NCI-H82 treated with DMSO at 0.1 percent for 48 hours (cell line): ENCODE data around the gene PPP2R2B.

ENCODE experiments used
- DNase-seq: peaks from one replicate; lab custom pipeline; 2025; ENCODE audit not compliant: unreplicated experiment; lab: John Stamatoyannopoulos, UW

PPP2R2B gene

DNA sequence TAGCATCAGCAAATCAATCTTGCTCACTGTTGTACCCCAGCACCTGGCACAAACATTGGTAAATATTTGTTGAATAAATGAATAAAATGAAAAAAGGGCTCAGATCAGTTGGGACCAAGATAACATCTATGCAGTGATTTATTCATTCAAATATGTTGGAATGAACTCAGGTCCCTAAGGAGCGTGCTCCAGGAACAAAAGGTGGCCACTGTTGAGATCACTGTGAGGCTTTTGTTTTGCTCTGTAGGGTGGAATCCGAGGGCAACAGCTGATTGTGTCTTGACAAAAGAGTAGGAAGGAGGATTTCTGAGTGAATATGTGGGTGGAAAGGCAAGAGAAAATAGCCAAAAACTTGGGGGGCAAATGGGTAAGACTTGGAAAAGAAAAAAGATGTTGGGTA is 89.7 kb downstream of the PPP2R2B start:
- DNase-seq, result no peak

DNA sequence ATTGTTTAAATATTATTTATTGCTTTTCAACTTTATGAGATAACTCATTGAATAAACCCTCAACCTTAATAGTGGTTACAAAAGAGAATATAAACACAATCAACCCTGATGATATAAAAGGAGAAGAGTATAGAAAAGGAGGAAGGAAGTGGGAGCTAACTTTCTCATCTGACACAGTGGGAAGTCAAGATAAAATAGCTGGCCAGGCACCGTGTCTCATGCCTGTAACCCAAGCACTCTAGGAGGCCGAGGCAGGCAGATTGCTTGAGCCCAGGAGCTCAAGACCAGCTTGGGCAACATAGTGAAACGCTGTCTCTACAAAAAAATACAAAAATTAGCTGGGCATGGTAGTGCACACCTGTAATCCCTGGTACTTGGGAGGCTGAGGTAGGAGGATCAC is 93.5 kb downstream of the PPP2R2B start:
- no peak for DNase-seq

DNA sequence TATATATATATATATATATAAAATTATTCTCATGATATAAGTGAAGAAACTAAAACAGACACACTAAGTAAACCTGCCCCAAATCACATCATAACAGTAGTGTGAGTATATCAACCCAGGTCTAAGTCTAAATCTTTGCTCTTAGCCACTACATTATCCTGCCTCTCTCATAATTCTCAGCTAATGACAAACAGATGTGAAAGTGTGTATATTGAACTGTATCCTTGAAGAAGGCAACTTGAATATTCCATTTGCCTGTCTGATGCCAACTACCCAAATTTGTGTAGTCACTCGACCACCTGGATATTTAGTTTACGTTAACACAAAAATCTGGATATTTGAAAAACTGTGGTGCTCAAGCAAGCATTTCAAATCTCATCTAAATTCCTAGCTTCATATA is 97.4 kb downstream of the PPP2R2B start:
- no peak for DNase-seq

DNA sequence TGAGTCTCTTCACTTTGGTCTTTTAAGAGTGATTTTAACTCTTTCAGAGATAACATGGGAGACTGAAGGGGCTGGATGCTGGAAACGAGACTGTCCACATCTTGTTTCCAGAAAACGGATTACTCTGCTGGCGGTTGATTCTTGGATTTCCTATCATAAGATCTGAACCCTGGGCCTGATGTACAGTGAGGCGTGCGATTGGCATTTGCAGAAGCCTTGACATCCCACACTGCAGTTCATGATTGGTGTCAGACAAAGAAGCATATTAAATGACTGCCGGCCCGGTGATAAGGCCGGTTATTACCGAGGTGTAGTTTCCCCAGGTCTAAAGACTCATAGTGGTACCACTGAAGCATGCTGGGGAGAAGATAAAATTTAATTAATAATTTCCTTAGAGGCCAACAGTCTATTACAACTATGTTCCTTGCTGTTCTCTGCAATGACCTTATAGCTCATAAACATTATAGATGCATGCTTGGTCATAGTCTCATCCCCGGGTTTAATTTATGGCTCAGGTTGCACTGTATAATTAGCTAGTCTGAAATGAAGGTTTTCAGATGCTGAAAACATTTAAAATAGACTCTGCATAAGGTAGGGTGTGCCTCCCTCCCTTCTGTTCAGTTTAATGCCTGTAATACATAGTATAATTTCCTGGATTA is 99.2 kb downstream of the PPP2R2B start:
- DNase-seq, result no peak

DNA sequence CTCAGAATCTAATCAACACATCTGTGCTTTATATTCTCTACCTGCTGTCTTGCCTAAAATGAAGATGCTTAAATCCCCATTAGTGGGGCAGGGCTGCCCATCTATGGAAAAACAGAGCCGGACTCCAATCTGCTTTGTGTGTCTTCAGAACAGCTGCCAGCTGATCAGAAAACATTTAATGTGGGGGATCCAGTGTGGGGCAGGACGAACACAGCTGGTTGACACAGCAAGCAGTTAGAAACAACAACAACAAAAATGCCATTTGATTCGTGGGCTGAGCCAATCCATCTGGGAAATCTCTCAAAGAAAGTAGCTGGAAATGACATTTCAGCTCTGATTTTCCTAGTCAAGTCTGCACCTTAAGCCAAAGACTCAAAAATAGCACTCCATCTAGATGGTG is 99.8 kb downstream of the PPP2R2B start:
- no peak for DNase-seq

DNA sequence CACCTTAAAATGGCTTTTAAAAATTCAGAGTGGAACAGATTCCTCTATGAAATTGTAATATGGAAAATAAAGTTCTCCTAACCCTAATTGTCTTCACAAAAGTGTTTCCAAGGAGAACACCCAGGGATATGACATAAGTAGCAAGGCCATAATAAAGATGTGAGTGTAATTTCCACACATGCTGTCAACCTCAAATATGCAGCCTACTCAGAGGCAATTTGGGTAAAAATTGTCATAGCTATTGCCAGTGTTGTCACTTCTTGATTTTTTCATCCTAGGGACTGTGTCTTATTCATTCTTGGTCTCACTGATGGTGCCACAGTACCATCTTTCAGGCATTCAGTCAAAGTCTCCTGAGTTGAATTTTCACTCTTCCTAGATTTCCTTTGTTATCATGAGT is 100.3 kb downstream of the PPP2R2B start:
- DNase-seq, result no peak

DNA sequence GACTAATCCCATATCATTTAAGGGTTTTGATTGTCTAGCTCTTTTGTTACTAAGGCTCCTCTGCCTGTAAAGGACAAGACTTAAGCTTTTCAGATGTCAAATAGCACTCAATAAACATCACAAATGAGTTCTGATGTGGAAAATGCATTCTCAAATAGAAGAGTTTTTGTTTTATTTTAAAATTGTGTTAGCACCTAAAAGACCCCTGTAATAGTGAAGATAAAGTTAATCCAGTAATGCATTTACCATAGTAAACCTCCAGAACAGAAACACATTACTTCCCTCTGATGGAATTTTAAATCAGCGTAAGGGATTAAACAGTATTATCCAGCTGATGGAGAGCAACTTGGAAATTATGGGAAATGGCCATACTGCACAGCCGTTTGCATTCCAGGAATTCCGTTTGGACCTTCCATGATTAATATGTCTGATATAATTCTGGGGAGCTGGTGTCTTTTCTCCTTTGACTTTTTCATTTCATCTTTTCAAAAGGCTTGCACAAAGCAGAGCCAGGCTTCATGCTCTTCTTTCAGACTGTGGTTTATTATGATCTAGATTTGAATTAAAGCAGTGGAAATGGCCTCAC is 105.6 kb downstream of the PPP2R2B start:
- DNase-seq, result peak; percentile 43

DNA sequence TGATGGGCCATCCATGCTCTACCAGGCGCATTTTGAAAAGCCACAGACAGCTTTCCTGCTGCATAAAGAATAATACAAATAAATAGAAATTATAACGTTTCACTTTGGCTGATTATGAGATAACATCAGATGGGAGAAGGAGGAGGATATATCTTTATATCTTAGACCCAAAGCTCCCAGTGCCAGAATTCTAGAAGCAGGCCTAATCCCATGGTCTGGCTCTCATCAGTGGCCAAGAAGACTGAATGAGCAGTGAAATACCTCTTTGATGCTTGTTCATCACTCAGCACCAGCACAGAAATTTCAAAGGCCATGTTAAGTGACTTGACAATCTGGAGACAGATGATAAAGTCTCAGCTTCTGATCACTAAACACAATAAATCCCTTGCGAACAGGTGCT is 107.6 kb downstream of the PPP2R2B start:
- DNase-seq, result no peak

DNA sequence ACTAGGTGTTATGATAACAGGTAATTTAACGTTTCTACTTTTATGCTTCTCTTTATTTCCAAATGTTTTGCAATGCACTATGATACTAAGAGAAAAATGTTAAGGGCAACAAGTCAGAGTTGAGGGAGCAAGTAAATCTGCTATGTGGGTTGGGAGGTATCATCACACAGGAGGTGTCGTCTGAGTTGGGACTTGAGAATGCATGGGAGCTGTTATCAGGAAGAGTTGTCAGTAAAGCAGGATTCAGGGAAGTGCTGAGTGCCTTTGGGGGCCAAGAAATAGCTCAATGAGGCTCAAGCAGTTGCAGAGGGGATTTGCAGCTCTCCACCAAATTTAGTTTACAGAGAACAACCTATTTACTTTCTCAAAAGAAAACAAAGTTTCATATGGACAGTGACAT is 108.0 kb downstream of the PPP2R2B start:
- DNase-seq, result no peak

DNA sequence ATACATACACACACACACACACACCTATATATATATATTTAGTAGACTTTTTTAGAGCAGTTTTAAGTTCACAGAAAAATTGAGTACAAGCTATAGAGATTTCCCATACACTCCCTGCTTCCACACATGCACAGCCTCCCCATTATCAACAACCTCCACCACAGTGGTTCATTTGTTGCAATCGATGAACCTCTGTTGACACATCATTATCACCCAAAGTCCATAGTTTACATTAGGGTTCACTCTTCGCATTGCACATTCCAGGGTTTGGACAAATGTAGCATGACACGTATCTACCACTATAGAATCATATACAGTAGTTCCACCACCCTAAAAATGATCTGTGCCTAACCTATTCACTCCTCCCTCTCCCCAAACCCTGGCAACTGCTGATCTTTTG is 111.0 kb downstream of the PPP2R2B start:
- DNase-seq, result no peak

DNA sequence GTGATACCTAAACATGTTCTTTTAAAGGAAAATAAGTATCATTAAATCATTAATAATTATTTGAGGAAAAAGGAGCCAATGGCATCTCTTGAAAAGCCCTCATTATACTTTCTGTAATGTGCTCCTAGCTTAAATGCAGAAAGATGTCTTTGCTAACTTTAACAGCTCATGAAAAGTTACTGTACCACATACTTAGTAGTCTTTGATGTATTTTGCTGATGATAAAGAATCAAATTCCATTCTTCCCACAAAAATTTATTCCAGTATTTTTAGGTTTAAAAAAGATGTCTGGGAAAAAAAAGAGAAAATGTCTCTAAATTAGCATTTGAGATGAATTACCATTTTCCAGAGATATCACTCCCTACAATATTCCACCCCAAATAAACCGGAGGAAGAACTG is 112.5 kb downstream of the PPP2R2B start:
- no peak for DNase-seq

DNA sequence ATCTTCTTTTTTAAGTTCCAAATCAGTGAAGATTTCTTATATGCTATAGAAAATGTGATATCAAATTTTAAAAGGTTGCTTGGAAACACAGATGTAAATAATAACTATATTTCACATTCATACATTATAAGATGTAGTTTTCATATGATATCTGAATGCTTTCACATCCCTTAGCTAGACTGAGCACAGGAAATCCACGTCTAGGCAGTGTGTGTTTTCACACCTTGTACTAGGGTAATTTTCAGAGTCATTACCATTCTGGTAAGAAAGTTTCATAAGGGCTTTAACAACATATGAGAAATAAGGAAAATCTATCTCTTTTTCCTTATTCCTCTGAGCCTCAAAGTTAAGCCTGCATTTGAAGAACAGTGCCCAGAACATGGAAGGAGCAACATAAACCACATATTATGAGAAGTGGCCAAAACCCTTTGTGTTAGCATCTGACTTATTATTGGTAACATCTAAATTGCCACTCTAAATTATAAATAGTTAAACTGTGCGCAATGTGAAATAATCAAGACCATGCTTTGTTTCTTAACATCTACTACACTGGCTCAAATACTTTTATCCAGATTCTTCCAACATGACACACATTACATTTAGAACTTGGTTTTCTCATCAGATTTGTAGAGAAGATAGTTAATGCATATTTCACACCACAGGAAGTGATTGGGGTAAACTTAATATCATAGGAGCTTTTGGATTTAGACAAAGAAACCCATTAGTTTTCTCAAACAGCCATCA is 113.3 kb downstream of the PPP2R2B start:
- DNase-seq, result no peak

DNA sequence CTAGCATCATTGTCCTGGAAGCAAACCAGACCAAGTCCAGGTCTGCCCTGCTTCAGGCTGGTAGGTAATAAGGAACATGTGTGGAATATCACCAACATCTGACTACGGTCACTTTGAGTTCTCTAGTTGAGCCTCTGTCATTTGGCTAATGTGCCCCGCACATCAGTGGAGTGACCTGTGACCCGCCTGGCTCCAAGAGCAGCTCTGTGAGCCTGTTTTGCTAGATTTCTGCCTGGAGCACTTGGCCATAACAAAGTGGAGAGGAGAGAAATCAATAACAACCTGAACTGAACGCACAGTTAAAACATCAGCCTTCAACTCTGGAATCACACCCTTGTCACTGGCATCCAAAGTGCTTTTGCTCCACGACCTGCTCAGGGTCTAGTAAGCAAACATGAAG is 115.7 kb downstream of the PPP2R2B start:
- no peak for DNase-seq

DNA sequence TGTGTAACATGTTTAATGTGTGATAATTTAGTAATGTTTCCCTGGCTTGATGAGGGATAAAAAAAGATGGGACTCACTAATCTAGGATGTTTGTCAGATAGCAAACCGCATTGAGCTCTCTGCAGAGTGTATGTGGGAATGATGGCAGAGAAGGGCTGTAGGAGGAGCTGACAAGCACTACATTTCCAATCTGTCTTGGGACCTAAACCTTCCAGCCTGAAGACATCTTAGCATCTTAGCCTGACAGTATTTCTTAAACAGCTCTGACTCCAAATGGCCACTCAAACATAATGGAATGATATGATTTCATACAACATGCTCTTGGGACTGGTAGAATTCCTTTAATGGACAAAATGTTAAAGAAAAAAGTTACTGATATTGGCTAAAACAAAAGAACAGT is 116.7 kb downstream of the PPP2R2B start:
- no peak for DNase-seq

DNA sequence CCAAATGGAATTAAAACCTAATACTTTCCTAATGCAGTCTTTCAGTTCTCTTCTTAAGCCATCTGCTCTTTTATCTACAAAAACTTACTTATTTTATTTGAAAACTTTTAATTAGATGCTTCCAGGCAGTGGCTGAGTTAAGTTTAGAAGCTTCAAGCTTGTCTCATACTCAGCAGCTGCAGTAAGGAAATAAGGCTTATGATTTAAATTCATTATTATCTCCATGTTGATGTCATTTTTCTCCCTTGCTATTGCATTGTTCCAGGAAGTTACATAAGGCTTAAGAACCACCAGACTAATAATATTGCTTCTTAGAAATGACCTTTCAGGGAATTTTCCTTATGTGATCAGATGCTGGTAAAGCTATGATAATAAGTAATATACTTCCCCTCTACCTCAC is 119.6 kb downstream of the PPP2R2B start:
- DNase-seq, result no peak

DNA sequence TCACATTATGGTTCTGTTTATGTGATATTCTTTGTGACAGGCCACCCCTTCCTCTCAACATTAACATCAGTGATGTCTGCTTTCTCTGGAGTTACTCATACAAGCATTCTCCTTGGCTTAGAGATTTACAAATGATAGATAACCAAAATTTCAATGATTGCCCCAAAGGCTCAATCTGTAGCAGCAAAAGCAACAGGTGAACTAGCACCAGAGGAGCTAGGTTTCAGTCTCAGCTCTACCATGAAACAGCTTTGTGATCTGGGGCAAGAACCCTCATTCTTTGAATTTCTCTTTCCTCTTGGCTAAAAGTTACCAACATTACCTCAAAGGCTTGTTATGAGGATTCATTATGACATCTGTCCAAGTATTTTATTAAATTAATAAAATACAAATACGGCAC is 120.5 kb downstream of the PPP2R2B start:
- DNase-seq, result no peak

DNA sequence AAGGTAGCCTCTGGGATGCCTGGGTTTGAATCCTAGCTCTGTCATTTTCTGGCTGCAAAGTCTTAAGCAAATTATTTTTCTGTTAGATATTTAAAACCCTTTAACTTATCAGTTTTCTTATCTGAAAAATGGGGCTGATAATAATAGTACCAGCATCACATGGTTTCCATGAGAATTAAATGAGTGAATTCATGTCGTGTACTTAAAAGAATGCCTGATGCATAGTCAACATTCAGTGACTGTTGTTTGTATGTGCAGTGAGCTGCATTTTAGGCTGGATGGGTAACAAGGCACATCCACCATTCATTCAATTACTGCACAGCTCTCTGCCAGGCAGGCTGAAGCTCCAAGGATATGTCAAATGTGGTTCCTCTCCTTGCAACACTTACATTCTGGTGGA is 122.0 kb downstream of the PPP2R2B start:
- no peak for DNase-seq

DNA sequence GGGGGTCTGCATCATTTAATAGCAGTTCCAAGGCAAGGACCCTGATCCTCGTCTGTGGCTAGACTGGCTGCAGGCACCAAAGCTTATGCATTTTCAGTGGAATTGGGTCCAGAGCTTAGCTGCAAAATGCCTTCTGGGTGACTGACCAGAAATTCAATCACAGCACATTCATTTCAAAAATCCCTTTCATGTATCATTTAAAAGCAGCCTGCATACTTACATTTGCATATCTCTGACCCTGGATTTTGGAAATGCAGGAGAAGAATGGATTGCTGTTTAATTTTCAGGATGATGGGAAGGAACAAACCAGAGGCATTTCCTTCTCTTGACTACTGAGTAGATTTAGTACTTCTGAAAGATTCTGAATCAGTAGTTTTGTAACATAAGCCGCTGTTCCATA is 122.8 kb downstream of the PPP2R2B start:
- no peak for DNase-seq

DNA sequence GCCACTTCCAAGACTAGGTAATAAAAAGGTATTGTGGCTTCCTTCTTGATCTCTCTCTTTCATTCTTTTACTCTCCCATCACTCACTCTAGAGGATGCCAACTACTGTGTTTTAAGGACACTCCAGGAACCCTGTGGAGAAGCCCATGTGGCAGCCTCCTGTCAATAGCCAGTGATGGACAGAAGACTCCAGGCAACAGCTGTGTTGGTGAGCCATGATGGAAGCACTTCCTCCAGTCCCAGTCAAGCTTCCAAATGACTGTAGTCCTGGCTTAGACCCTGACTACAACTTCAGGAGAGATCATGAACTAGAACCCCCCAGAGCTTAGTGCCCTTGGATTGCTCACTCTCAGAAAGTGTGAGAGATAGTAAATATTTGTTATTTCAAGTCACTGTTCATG is 123.9 kb downstream of the PPP2R2B start:
- no peak for DNase-seq

DNA sequence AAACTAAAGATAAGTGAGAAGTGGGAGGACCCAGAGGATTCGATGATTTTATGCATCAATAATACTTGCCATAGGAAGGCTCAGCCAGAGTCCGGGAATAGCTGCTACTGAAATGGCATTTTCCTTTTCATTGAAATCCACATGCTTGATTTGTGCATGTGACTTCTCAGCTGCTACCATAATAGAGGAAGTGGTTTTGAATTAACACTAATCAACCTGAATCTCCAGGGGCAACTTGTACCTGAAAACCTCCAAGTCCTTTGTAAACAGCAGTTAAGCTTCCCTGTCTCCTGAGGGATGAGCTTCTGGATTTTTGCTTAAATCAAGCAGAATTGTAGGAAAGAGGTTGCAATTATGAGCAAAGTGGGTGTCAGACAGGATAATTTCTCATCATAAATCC is 124.9 kb downstream of the PPP2R2B start:
- no peak for DNase-seq

DNA sequence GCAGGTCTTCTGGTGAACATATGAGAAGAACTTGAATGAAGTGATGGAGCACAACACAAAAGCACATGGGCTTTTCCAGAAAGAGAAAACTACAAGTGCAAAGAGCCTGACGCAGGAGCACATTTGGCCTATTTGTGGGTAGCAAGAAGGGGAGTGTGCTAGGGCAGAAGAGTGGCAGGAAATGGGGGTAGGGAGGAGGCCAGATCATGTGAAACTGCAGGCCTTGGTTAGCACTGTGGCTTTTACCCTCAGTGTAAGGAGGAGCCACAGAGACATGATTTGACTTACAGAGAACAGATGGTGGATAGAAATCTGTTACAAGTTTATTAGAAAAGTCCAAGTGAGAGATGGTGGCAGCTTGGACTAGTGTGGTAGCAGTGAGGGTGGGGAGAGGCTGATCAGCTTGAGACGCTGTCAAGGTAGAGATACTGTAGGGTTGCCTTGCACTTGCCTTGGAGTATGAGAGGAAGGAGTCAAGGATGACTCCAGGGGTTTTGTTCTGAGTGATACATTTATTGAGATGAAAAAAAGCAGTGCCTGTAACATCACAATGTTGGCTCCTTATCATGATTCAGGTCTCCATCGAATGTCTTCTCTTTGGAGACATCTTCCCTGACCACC is 126.7 kb downstream of the PPP2R2B start:
- DNase-seq, result no peak

DNA sequence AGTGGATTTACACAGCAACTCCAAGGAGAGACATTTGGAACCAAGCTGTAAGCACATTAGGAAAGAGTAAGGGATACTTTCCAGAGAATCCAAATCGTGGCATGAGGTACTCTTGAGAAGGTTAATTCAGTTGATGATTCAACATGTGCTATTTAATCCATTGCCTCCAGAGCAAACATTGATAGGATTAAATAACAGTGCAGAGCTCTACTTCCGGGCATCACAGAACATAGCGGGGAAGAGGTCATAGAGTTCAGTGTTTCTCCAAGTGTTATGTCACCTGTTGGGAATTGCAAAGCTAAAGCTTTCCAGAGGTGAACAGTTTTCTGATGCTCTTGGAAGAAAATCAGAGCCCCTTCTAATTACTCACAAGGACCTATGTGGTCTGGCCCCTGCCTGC is 127.5 kb downstream of the PPP2R2B start:
- DNase-seq, result peak; percentile 43
